GM12801 (cell line): ENCODE results near the gene TSLP.

Experiments
- TF ChIP-seq, protein P1 (sequence below): IDR thresholded peaks from one replicate; pipeline ENCODE4 v1.5.1; 2011; ENCODE audit warnings: control low read depth; ENCODE audit not compliant: insufficient read length; ENCODE audit errors: extremely low read depth

Gene TSLP

DNA sequence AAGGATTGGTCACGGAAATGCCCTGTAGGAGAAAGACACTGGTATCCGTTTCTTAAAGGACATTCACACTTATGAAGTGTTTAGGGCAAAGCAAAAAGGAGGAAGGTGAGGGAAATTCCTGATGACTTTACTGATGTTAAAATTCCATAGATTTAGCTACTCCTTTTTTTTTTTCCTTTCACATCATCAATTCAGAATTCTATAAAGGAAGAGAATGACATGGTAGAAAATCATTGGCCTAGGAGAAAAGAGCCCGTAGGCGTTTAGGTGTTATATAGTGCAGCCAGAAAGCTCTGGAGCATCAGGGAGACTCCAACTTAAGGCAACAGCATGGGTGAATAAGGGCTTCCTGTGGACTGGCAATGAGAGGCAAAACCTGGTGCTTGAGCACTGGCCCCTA, at the start of gene TSLP:
TSS of gene TSLP (plus strand) at position 301 of the 400 bp plus-strand sequence. CDS start 178 bp downstream, outside the sequence.
- TF ChIP-seq, protein P1, sequence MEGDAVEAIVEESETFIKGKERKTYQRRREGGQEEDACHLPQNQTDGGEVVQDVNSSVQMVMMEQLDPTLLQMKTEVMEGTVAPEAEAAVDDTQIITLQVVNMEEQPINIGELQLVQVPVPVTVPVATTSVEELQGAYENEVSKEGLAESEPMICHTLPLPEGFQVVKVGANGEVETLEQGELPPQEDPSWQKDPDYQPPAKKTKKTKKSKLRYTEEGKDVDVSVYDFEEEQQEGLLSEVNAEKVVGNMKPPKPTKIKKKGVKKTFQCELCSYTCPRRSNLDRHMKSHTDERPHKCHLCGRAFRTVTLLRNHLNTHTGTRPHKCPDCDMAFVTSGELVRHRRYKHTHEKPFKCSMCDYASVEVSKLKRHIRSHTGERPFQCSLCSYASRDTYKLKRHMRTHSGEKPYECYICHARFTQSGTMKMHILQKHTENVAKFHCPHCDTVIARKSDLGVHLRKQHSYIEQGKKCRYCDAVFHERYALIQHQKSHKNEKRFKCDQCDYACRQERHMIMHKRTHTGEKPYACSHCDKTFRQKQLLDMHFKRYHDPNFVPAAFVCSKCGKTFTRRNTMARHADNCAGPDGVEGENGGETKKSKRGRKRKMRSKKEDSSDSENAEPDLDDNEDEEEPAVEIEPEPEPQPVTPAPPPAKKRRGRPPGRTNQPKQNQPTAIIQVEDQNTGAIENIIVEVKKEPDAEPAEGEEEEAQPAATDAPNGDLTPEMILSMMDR: no peak

DNA sequence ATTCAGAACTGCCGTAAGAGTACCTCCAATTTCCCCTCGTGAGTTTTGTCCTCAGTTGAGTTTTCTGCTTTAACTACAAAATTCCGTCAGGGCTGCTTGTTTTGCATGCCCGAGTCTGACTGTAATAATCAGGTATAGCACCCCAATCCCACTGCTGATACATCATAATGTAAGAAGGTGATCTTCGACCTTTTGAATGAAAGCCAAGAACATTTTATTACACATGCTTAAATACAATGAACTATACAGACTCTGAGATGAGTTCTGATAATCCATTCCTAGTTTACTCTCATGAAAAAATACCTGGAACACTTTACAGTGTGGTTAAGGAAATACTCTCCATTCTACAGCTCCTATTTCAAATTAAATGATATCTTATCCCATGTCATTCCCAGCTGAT, 49.2 kb upstream of the TSLP start:
- TF ChIP-seq, protein P1: no peak

DNA sequence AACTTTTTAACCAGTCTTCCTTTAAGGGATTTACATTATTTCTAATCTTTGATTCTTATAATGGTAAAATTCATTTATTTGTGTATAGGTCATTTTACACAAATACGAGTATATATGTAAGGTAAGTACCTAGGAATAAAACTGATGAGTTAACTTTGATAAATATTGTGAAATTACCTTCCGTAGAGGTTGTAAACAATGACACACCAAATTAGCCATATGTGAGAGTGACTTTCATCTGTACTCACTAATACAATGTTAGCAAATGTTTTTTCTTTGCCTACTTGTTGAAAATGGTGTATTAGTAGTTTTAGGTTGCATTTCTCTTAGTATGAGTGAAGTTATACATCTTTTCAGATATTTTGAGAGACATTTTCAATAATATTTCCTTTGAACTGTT, 42.6 kb upstream of the TSLP start:
- TF ChIP-seq, protein P1: no peak

DNA sequence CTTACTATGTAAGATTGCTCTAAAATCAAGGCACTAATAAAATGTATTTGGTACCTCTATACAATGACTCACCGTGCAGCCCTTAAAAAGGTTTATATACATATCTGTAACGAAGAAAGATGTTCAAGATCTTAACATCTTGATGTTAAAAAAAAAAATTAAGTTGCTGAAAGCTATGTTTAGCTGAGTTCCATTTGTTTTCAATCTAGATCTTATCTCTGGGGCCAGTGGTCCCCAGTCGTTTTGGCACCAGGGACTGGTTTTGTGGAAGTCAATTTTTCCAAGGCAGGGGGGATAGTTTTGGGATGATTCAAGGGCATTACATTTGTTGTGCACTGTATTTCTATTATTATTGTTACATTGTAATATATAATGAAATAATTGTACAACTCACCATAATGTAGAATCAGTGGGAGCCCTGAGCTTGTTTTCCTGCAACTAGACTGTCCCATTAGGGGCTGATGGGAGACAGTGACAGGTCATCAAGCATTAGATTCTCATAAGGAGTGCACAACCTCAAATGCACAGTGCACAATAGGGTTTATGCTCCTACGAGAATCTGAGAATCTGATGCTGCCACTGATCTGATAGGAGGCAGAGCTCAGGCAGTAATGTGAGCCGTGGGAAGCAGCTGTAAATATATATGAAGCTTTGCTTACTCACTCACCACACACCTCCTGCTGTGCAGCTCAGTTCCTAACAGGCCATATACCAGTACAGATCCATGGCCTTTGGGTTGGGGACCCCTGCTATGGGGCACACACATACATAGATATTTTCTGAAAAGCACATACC, 27.6 kb upstream of the TSLP start:
- TF ChIP-seq, protein P1: no peak

DNA sequence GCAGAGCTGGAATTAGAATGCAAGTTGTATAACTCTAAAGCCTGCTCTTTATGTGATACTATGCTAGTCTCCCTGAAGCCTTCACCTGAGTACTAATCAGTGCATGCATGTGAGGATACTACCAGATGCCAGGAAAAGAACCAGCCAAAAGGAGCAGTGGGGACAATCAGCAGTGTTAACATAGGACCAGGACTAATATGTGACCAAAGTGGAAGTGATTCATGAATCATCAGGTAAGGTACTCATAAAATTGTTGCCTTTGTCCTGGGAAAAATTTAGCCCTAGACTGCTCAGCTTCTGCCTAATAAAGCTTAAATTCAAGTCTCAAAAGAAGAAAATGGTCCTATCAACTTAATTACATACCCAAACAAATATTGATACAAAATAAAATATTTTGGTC, 13.4 kb upstream of the TSLP start:
- TF ChIP-seq, protein P1: no peak

DNA sequence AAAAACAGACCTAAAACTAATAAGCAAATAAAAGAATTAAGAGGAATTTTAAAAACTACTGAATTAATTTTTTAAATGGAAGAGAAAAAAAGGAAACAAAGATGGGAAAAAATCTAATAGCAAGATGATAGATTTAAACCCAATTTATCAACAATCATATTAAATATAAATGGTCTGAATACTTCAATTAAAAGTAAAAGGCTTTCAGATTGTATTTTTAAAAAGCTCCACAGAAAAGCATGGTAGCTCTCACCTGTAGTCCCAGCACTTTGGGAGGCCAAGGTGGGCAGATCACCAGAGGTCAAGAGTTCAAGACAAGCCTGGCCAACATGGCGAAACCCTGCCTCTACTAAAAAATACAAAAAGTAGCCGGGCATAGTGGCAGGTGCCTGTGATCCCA, 11.3 kb upstream of the TSLP start:
- TF ChIP-seq, protein P1: no peak

DNA sequence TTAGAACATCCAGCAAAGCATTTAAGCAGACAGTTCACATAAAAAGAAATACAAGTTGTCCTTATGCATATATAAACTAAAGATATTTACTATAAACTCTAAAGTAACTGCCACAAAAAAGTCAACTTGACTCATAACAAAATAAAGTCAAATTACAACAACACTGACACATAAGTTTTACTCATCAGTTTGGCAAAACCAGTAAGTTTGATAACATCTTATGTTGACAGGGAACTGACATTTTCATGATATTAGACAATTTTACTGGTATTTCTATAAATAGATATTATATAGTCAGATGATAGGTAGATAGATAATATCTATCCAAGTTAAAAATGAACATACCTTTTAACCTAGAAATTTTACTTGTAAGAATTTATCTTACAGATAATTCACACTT, 9.9 kb upstream of the TSLP start:
- TF ChIP-seq, protein P1: no peak
